Activated gamma-delta T cell (primary cell): ENCODE measurements around the gene SKIL.
"Not testable (repeated sequence)": the region's sequence is repeated elsewhere in the genome, so short reads cannot be mapped to it uniquely, and the experiment has no call there.

Experiments used
- DNase-seq: peaks from one replicate; lab custom pipeline; 2025; lab: John Stamatoyannopoulos, UW
- total RNA-seq, 2 donors: gene quantifications; one replicate each; lab custom pipeline; 2026; lab: John Stamatoyannopoulos, UW

Gene SKIL, protein sequence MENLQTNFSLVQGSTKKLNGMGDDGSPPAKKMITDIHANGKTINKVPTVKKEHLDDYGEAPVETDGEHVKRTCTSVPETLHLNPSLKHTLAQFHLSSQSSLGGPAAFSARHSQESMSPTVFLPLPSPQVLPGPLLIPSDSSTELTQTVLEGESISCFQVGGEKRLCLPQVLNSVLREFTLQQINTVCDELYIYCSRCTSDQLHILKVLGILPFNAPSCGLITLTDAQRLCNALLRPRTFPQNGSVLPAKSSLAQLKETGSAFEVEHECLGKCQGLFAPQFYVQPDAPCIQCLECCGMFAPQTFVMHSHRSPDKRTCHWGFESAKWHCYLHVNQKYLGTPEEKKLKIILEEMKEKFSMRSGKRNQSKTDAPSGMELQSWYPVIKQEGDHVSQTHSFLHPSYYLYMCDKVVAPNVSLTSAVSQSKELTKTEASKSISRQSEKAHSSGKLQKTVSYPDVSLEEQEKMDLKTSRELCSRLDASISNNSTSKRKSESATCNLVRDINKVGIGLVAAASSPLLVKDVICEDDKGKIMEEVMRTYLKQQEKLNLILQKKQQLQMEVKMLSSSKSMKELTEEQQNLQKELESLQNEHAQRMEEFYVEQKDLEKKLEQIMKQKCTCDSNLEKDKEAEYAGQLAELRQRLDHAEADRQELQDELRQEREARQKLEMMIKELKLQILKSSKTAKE
- total RNA-seq: 213 to 255 reads per million in 2 donors

DNA sequence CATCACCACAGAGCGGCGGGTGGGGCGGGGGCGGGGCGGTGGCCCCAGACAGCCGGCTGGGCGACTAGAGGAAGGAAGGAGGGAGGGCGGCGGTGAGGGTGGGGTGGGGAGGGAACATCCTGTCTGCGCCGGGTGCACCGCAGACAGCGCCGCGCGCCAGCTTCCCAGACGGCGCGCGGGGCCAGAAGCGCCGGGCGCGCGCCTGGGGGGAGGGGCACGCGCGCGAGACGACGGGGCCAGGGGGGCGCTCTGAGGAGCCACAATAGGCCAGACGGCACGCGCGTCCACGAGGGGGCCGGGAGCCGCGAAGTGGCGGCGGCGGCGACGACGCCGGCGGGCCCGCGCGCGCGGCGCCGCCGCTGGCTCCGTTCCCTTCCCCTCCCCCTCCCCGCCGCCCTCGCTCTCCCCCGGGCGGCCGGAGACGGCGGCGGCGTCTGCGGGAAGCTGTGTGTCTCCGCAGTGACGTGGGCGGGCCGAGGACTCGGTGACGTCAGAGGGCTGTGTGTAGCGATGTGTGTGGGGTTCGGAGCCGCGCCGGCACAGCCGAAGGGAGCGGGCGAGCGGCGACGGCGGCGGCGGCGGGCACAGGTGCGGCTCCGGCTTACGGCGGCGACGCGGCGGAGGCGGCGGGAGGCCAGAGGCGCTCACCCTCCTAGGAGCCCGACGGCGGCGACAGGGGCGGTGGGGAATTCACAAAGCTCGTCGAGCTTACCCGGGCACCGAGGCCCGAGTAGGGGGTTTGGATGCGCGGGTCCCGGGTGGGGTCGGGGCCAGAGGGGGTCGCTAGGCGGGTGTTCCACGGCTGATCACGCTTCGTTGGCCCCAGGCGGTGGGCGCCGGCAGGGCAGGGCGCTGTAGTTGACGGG, at the start of gene SKIL:
Gene SKIL, plus strand, starts transcription at position 540 of the 866 bp plus-strand sequence. CDS start 2,617 bp downstream, outside the sequence.
- peak; percentile 98 for DNase-seq

DNA sequence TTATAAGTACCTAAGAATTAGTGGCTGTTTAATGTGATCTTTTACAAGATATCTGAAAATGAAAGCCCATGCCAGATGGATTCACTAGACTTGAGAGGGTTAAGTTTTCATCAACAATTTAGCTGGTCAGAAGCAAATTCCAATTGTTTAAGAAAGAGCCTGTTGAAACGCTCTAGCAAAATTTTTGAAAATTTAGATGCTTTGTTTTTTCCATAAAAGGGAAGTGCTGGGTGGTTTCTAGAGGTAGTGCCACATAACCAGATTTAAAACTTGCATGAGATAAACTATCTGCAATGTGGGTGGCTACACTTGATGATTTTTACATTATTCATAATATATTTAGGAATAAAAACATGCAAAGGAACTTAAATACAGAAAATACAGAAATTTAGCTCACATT, 48.5 kb upstream of the SKIL start:
- no peak for DNase-seq

DNA sequence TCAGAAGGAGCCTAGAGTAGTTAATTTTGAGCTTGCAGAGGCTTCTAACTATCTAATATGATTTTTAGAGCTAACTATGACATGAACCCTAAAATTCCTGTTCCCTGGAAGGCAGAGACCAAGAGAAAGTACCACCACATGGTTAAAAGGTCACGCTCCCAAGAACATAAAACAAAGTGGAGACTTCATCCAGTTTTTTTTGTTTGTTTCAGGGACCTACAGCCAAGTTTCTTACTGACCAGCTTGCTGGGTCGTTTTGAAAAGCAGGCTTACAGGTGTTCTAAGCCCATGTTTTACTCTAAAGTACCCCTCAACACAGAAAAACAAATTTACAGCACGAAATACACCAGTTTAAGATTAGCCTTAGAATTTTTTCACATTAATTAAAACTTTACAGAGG, 39.6 kb upstream of the SKIL start:
- DNase-seq: no peak

DNA sequence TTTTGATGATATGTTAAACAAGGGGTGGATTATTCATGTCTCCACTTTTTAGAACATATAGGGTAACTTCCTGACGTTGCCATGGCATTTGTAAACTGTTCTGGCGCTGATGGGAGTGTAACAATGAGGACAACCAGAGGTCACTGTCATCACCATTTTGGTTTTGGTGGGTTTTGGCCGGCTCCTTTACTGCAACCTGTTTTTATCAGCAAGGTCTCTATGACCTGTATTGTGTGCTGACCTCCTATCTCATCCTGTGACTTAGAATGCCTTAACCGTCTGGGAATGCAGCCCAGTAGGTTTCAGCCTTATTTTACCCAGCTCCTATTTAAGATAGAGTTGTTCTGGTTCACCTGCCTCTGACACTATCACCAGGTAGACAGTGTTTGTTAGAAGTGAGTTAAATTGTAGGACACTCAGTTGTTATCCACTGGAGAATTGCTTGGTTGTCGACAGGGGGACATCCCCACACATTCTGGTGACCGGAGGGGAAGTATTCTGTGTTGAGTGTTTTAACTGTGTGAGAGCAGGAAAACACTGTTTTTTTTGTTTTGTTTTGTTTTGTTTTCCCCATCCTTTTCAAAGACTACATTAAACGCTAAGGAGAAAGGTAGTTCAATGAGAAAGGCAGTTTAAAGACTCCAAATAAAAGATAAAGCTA, 36.9 kb upstream of the SKIL start:
- DNase-seq: no peak

DNA sequence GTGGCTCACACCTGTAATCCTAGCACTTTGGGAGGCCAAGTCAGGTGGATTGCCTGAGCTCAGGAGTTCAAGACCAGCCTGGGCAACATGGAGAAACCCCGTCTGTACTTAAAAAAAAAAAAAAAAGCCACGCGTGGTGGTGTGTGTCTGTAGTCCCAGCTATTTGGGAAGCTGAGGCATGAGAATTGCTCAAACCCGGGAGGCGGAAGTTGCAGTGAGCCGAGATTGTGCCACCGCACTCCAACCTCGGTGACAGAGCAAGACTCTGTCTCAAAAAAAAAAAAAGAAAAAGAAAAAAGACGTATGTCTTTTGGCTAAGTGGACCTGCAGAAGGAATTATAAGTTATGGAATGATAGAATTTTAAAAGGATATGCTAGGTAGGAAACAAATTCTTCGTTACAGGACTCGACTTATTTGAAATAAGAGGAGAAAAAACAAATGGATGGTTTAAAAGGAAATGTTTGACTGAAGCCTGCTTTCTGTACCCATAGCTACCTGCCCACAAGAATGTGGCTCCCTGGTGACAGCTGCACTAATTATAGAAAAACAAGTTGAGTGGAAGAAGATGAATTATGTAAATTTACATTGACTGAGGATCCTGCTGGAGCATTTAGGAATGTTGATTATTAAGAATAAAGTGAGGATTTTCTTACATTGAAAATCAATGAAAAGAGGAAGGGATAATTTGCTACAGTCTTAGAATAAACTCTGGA, 36.0 kb upstream of the SKIL start:
- no peak for DNase-seq

DNA sequence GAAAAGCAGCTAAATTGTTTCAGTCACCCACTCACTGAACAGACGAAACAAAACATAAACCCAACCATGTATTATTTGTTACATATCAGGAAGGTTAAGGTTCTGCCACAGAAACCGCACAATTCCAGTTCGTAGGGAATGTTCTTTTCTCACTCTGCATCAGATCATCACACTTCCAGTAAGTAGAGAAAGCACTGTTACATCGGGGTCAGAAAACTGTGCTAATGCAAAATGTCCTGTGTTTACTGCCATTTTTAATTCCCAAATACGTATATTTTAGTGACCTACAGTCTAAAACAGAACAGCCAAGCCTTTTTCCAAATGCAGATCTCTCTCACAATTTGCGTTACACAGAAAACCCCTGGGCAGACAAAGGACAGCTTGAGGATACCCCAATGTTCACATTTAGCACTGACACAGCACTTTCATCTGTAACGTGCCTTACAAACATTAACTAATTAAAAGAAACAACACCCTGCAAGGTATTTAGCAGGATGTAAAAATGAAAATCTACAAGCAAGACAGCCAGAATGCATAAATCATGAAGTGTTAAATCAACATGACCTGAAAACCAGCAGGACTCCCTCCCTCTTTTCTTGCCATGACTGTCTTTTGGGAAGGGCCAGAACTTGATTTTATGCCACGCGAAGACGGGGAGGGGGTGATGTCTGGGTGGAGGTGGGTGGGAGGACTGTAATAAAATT, 34.8 kb upstream of the SKIL start:
- DNase-seq: no peak

DNA sequence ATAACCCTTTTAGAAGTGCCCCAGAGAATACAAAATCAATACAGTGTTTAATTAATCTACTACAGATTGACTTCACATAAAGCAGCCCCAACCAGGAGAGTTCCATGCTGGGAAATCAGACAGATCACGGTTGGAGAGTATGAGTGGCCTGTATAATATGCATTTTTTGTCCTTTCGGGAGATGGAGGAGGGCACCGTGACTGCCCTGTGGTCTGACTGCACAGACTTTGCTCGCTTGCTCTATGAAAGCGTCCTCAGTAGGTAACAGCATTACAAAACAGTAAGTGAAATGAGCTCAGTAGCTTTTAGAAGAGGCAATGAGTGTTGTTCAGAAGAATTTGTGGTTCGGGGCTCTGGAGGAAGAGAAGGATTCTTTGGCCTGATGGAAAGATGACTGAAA, 34.2 kb upstream of the SKIL start:
- no peak for DNase-seq

DNA sequence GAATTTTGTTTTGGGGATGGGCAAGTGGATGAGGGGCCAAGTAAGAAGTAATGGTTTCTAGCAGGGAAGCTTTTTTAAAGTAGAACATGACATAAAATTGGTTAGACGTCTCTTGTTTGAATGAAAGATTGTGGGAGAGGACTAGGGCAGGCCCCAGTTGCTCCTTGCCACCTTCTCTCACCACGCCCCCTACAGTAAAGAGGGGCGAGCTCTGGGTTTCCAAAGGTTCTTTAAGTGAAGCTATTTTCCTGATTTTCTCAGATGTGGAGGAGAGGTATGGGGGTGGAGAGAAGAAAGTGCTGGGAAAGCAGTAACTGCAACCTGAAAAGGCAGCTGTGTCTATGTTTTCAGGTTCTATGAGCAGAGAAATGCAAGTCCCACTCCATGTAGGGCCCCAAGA, 32.6 kb upstream of the SKIL start:
- DNase-seq: no peak

DNA sequence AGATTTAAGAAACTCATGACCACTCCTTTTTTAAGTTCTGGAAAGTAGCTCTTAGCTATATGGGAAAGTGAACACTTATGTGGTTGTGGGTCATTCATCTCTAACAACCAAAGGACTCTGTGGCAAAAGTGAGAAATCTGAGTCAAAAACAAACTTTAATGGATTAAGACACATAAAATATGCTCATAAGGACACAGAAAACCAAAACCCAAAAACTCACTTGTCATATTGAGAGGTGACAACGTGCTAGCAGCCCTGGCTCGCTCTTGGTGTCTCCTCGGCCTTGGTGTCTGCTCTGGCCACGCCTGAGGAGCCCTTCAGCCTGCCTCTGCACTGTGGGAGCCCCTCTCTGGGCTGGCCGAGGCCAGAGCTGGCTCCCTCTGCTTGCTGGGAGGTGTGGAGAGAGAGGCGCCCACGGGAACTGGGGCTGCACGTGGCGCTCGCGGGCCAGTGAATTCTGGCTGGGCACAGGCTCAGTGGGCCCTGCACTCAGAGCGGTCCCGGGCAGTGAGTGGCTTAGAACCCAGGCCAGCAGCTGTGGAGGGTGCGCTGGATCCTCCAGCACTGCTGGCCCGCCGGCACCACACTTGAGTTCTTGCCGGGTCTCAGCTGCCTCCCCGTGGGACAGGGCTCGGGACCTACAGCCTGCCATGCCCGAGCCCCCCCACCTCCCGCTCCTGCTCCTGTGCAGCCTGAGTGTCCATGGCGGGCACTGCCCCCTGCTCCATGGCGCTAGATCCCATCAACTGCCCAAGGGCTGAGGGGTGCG, 30.3 kb upstream of the SKIL start:
- DNase-seq: peak; percentile 7

DNA sequence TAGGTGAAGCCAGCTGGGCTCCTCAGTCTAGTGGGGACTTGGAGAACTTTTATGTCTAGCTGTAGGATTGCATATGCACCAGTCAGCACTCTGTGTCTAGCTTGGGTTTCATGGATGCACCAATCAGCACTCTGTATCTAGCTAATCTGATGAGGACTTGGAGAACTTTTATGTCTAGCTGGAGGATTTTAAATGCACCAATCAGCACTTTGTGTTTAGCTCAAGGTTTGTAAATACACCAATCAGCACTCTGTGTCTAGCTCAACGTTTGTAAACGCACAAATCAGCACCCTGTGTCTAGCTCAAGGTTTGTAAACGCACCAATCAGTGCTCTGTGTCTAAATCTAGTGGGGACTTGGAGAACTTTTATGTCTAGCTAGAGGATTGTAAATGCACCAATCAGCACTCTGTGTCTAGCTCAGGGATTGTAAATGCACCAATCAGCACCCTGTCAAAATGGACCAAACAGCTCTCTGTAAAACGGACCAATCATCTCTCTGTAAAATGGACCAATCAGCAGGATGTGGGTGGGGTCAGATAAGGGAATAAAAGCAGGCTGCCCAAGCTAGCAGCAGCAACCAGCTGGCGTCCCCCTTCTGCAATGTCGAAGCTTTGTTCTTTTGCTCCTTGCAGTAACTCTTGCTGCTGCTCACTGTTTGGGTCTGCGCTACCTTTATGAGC, 29.5 kb upstream of the SKIL start:
- not testable (repeated sequence) for DNase-seq

DNA sequence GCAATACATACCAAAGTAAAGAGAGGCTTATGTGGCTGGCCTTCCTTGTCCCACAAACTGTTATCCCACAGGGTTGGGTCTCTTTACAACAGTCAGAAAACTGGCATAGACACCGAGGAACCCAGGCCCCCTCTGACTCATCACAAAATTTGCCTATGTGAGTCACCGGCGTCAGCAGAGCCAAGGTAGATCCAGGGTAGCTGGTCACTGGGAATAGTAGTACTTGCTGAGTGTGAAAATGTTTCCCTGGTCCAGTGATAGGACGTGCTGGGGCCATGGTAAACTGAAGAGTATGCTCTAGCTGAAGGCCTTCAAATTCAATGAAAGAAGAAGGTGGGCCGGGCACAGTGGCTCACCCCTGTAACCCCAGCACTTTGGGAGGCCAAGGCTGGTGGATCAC, 27.1 kb upstream of the SKIL start:
- no peak for DNase-seq

DNA sequence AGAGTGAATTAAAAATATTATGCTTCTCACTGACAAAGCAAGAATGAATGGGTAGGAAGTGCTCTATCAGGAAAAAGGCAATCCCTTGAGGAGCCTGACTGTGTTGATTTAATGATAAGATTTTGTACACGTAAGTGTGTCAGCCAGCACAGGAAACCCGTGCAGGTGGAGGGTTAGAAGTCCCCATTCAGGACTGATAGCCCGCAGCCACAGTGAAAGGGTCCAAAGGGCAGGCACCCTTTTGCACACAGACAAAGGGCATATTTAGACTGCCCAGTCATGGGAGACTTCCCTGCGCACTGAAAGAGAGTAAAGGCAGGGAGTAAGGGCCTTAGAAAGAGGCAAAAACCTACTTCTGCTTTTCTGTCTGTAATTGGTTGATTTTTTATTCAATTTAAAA, 26.4 kb upstream of the SKIL start:
- no peak for DNase-seq

DNA sequence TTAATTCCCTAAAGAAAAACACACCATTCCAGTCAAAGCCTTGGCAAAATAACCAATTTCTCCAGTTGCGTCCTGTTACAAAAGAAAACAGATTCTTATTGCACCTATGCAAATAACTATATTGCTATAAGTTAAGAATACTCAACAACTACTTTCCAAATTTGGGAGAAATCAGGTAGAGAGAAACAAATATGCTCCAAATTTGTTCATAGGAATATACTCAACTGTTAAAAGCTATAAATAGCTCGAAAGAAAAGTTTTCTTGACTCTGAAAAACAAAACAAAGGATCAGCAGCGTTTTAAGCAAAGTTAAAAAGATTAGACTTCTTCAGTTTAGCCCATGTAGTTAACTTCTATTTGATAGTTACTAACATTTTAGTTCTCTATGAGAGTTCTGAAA, 20.1 kb upstream of the SKIL start:
- DNase-seq: no peak

DNA sequence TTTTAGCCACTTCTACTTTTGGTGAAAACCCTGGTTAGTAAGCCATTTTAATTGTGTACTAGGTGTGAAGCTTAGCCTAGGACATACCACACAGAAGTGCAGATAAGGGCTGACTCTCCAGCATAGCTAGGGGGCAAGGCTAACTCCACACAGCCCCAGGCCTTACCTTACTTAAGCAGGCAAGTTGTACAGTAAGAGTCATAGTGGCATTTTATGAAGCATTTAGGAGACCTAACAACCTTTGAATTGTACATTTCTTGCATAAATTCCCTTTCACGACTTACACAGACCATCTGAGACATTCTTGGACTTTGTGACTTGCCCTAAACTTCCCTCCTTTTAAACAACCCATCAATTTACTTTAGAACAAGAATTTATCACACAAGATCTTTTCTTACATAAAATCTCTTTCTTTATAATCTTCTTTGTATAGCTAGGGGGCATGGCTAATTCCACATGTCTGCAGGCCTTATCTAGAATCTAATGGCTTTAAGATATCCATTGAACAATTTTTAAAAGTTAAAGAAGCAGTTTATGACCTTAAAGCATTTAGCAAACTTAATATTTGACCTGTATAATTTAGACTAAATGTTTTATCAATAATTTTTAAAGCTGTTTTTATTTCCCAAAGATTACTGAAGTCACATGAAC, 18.7 kb upstream of the SKIL start:
- DNase-seq: no peak

DNA sequence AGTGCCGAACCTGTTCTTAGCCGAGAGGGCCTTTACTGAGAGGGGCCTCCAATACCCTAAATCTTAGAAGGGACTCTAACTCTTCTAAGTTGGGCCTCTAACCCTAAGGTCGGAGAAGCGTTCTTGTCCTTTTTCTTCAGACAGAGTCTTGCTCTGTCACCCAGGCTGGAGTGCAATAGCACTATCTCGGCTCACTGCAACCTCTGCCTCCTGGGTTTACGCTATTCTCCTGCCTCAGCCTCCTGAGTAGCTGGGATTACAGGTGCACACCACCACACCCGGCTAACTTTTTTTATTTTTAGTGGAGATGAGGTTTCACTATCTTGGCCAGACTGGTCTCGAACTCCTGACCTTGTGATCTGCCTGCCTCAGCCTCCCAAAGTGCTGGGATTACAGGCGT, 15.2 kb upstream of the SKIL start:
- DNase-seq: not testable (repeated sequence)

DNA sequence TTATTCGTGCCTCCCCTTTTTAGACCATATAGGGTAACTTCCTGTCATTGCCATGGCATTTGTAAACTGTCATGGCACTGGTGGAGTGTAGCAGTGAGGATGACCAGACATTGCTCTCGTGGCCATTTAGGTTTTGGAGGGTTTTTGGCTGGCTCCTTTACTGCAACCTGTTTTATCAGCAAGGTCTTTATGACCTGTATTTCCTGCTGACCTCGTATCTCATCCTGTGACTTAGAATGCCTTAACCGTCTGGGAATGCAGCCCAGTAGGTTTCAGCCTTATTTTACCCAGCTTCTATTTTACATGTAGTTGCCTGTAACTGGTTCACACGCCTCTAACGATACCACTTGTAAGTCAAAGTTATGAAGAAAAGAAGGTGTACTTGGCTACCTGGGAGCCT, 13.7 kb upstream of the SKIL start:
- not testable (repeated sequence) for DNase-seq

DNA sequence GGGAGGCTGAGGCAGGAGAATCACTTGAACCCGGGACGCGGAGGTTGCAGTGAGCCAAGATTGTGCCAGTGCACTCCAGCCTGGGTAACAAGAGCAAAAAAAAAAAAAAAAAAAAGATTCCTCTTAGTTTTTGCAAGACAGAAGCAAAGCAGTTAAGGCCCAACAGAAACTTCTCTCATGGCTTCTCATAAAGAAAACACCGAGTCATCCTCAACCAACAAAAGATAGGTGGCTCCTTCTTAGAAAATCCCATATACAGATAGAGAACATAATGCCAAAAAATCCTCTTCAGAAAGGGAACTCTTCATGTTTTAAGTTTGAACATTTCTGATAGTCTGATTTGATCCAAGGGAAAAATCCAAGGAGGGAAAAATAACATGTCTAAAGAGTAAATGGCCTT, 12.5 kb upstream of the SKIL start:
- DNase-seq: no peak

DNA sequence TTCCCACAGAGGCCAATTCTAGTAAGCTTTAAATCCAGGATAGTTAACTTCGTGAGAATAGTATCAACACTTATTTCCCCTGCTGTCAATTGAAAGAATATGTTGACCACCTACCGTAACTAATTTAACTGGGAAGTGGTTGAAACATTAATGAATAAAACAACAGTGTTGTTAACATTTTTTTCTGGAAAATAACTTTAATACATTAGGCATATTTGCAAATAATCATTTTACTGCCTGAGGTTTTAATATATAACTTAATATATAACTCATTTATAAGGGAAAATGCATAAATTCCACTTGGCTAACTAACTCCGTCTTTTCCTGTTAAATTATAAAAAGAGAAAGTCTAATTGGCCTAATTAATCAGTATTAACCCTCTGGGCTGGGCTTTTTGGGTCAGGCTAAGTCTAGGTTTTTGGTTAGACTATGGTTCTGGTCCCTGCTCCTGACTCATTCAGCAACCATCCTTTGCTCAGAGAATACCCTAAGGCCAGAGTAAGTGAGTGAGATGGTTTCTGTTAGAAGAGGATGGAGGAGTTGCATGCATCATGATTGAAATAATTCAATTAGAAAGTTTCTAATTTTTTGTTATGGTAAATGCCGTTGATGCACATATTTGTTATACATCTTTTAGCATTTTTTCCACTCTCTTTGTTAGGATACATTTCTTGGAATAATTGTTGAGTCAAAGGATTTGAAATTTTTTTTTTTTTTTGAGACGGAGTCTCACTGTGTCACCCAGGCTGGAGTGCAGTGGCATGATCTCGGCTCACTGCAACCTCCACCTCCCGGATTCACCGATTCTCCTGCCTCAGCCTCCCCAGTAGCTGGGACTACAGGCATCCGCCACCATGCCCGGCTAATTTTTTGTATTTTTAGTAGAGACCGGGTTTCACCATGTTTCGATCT, 10.8 kb upstream of the SKIL start:
- DNase-seq: no peak
